Breast epithelium (tissue), 4 donors: ENCODE measurements around the gene STK31. TPM values are rescaled to one million over a fixed set of nuclear protein-coding genes. Genes with fewer than 3 reads are reported as not detected.
A peak's percentile ranks its signal among the peaks of the same experiment; 100 is the strongest.

Source experiments
- DNase-seq, 2 donors: peaks; one replicate each; pipeline ENCODE4 v3.0.0-alpha.2; 2019; ENCODE audit warnings: low spot score in 2 of 2
- H3K27ac ChIP-seq, 2 donors: fragments of 200-600 bp; sonication (generic) in 1 of 2; one replicate each; pipeline ENCODE4 v1.5.1; 2016 to 2019; ENCODE audit warnings: mild to moderate bottlenecking in 1 of 2
- H3K27me3 ChIP-seq, 2 donors: fragments of 200-600 bp; sonication (generic) in 1 of 2; one replicate each; pipeline versions ENCODE4 v1.5.1 to v1.6.0; 2017 to 2019; ENCODE audit warnings: control low read depth in 1 of 2, mild to moderate bottlenecking in 1 of 2
- H3K36me3 ChIP-seq: fragments of 200-600 bp; one replicate; pipeline ENCODE4 v1.5.1; 2019
- H3K4me1 ChIP-seq, 2 donors: fragments of 200-600 bp; sonication (generic); one replicate each; pipeline ENCODE4 v1.5.1; 2016 to 2019; ENCODE audit warnings: control low read depth in 1 of 2
- H3K4me3 ChIP-seq, 3 donors: fragments of 200-600 bp; sonication (generic); 1 replicate in 2 of 3; 2 replicates in 1 of 3; pipeline ENCODE4 v1.5.1; 2016 to 2019; ENCODE audit warnings: mild to moderate bottlenecking in 3 of 3, moderate library complexity in 2 of 3
- H3K9me3 ChIP-seq, 2 donors: fragments of 200-600 bp; sonication (generic) in 1 of 2; one replicate each; pipeline ENCODE4 v1.5.1; 2016 to 2019; ENCODE audit warnings: control low read depth in 1 of 2
- CTCF ChIP-seq, 3 donors: fragments of 450-650 bp; IDR thresholded peaks; one replicate each; pipeline ENCODE4 v1.5.1; 2016 to 2017; ENCODE audit warnings: antibody characterized with exemption in 3 of 3, mild to moderate bottlenecking in 3 of 3, moderate library complexity in 3 of 3
- POLR2A ChIP-seq: fragments of 450-650 bp; IDR thresholded peaks from one replicate; pipeline ENCODE4 v1.6.1; 2016; ENCODE audit warnings: antibody characterized with exemption, mild to moderate bottlenecking, moderate library complexity
- POLR2AphosphoS5 ChIP-seq, 3 donors: sonication (generic); formaldehyde crosslinking; IDR thresholded peaks; one replicate each; pipeline ENCODE4 v1.6.1; 2017; ENCODE audit warnings: antibody characterized with exemption in 3 of 3
- intact Hi-C: fragments of 100-400 bp; cut with DNase I; formaldehyde crosslinking; loops from one replicate; pipeline ENCODE4 v1.15.1; 2023; ENCODE audit warnings: low total_unique reads
- total RNA-seq, 3 donors: library from RNA; depleted of rRNA; stranded (reverse); fragments of >200 nt; gene quantifications; one replicate each; pipeline ENCODE4 v1.1.0, GENCODE V29; 2016

STK31 gene
- total RNA-seq, 3 donors from 2014 or later: 0.64 to 1.3 (median 1.2) TPM

- no peaks in the 10 kb centered on the region for H3K4me1 ChIP-seq
- no peak for TF ChIP-seq POLR2A
- no peak for TF ChIP-seq POLR2AphosphoS5 (IDR thresholded peaks at IDR 0.05)
- TF ChIP-seq CTCF (IDR thresholded peaks at IDR 0.05): no peak
- H3K27ac ChIP-seq: peak overlapping the region in 1 of 2 donors; percentile 19
- intact Hi-C loops: no loop called here
- DNase-seq: no peak
- no peaks in the 10 kb centered on the region for H3K9me3 ChIP-seq
- no peaks in the 10 kb centered on the region for H3K36me3 ChIP-seq
- H3K4me3 ChIP-seq: no peak overlapping the region
- no peaks in the 10 kb centered on the region for H3K27me3 ChIP-seq
Observed at GRCh38 chr7:23687011-23687410, 23.0 kb upstream of the STK31 start.

GRCh38 chr7:23689165-23689564 is 20.9 kb upstream of the STK31 start:
- Histone ChIP-seq H3K4me3 (no peak overlapping the region), H3K36me3 (no peaks in the 10 kb centered on the region)
- intact Hi-C loops: no loop called here

GRCh38 chr7:23691320-23691719 is 18.7 kb upstream of the STK31 start:
- Histone ChIP-seq H3K4me1 (no peaks in the 10 kb centered on the region), H3K27ac (peak overlapping the region in 1 of 2 donors; percentile 45), H3K4me3 (no peak overlapping the region), H3K9me3 (peaks cover 0 to 4% of the 10 kb centered on the region in 2 donors), H3K36me3 (no peaks in the 10 kb centered on the region), H3K27me3 (no peaks in the 10 kb centered on the region)
- no peak for TF ChIP-seq POLR2AphosphoS5 (IDR thresholded peaks at IDR 0.05)
- TF ChIP-seq CTCF (IDR thresholded peaks at IDR 0.05): no peak
- TF ChIP-seq POLR2A: no peak
- no peak for DNase-seq
- intact Hi-C loops: loop anchor here (5.0 kb wide), 1 partner anchor 381 kb away; no protein-coding TSS in a partner anchor

More at GRCh38 chr7:23689165-23689564, 20.9 kb upstream of the STK31 start:
- no peak for DNase-seq
- Histone ChIP-seq H3K9me3 (peaks cover 0 to 4% of the 10 kb centered on the region in 2 donors), H3K27me3 (no peaks in the 10 kb centered on the region), H3K27ac (no peak overlapping the region), H3K4me1 (no peaks in the 10 kb centered on the region)
- TF ChIP-seq POLR2A: no peak
- TF ChIP-seq POLR2AphosphoS5 (IDR thresholded peaks at IDR 0.05): no peak
- no peak for TF ChIP-seq CTCF (IDR thresholded peaks at IDR 0.05)

DNA sequence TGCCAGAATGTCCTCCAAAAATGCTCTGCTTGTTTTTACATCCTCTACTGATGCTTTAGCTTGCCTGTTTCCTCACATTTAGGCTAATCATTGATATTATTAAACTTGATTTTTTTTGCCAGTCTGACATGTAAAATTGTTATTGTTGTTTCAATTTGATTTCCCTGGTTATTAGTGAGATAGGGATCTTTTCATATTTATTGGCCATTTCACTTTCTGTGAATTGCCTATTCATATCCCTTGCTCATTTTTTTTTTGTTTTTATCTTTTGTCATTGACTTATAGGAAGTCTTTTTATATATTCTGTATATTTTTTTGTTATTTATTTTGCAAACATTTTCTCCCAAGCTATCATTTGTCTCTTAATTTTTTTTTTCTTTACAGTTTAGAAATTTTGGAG is 16.8 kb upstream of the STK31 start:
- no peaks in the 10 kb centered on the region for H3K27me3 ChIP-seq
- DNase-seq: no peak
- no peaks in the 10 kb centered on the region for H3K4me1 ChIP-seq
- H3K9me3 ChIP-seq: peaks cover 0 to 4% of the 10 kb centered on the region in 2 donors
- H3K27ac ChIP-seq: no peak overlapping the region
- intact Hi-C loops: loop anchor here (5.0 kb wide), 1 partner anchor 379 kb away; no protein-coding TSS in a partner anchor
- H3K36me3 ChIP-seq: no peaks in the 10 kb centered on the region
- TF ChIP-seq CTCF (IDR thresholded peaks at IDR 0.05): no peak
- TF ChIP-seq POLR2AphosphoS5 (IDR thresholded peaks at IDR 0.05): no peak
- no peak for TF ChIP-seq POLR2A
- no peak overlapping the region for H3K4me3 ChIP-seq

DNA sequence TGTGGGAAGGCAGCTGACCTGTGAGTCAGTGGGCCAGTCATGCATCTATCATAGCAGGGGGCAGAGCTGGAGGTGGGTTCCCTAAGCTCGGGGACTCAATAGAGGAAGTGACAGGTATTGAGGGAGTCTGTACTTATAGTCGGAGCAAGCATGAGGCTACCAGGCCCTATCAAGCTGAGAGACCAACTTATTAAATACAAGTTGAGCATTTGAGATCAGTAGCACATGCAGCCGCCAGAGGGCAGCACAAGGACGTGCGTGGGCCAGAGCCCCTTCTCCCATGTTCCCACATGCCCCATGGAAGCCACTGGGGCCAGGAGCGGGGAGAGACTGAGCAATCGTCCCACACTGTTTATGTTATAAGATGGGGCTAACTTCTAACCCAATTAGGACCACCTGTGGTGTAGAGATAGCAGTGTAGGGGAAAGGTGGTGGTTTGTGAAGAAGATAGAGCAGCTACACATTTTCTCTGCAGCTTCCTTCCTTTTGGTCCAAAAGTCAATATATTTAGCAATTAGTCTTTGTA is 13.0 kb upstream of the STK31 start:
- Histone ChIP-seq H3K4me1 (no peaks in the 10 kb centered on the region), H3K36me3 (no peaks in the 10 kb centered on the region), H3K27ac (no peak overlapping the region), H3K9me3 (peaks cover 0 to 4% of the 10 kb centered on the region in 2 donors), H3K27me3 (no peaks in the 10 kb centered on the region), H3K4me3 (no peak overlapping the region)
- TF ChIP-seq POLR2A: no peak
- TF ChIP-seq CTCF (IDR thresholded peaks at IDR 0.05): peak in 2 of 3 donors; percentile 23 to 25
- TF ChIP-seq POLR2AphosphoS5 (IDR thresholded peaks at IDR 0.05): no peak
- intact Hi-C loops: no loop called here
- no peak for DNase-seq
